K562 (cell line): Measurements from ENCODE around the gene WASF2. TPM values are rescaled to one million over a fixed set of nuclear protein-coding genes. Genes with fewer than 3 reads are reported as not detected.

Source experiments
- ATAC-seq: fragments of 200-7000 bp; cut with Tn5 transposase; 3 replicates; pipeline ENCODE4 v1.9.1; 2020; ENCODE audit warnings: moderate library complexity
- BruUV-seq: library from RNA; stranded (reverse); fragments of 400-500 nt; replicated peaks from 2 replicates; lab custom pipeline; 2021; lab: Mats Ljungman, UMichigan
- CTCF ChIA-PET: fragments of 300-600 bp; formaldehyde crosslinking; extraction: SDS; loops from one replicate; lab custom pipeline; 2021; ENCODE audit warnings: low intra/inter-chr PET ratio; lab: Yijun Ruan, JAX
- POLR2A ChIA-PET: fragments of 300-600, 350-650 bp; sonication (Branson Sonifier 250); formaldehyde crosslinking; extraction: SDS; loops from one replicate; lab custom pipeline; 2021; ENCODE audit warnings: antibody characterized with exemption, inconsistent platforms; lab: Yijun Ruan, JAX
- DNase-seq, 4 experiments: peaks; one replicate each; pipeline versions ENCODE4 v3.0.0 to v3.0.0-alpha.2; 2011 to 2018; ENCODE audit warnings: low spot score in 3 of 4, mixed read lengths in 3 of 4; ENCODE audit errors: extremely low read depth in 1 of 4
- FAIRE-seq: peaks from 2 replicates; lab custom pipeline; 2011; peaks lifted over from hg19 to GRCh38; lab: Jason Lieb, UNC
- H2AFZ ChIP-seq: 2 replicates; pipeline ENCODE4 v1.6.0; 2011; ENCODE audit warnings: low read depth, low read length, control low read depth, inconsistent platforms
- H3K27ac ChIP-seq: fragments of 200-600 bp; 3 replicates; pipeline ENCODE4 v1.8.0; 2011; ENCODE audit warnings: low read depth, mild to moderate bottlenecking, control low read depth, inconsistent platforms, low read length, moderate library complexity, mixed read lengths; ENCODE audit errors: extremely low read depth
- H3K27me3 ChIP-seq, 2 experiments: fragments of 300-600 bp in 1 of 2; 2 replicates in 1 of 2; 3 replicates in 1 of 2; pipeline versions ENCODE4 v1.6.0 to v1.8.0; 2011; ENCODE audit warnings: inconsistent platforms in 2 of 2, low read length in 2 of 2, mild to moderate bottlenecking in 1 of 2, mixed read lengths in 1 of 2, moderate library complexity in 1 of 2; ENCODE audit not compliant: control insufficient read depth in 2 of 2, insufficient read depth in 2 of 2
- H3K36me3 ChIP-seq: fragments of 300-600 bp; 3 replicates; pipeline ENCODE4 v1.8.0; 2011; ENCODE audit warnings: mild to moderate bottlenecking, low read length, inconsistent platforms; ENCODE audit not compliant: control insufficient read depth, insufficient read depth
- H3K4me1 ChIP-seq, 2 experiments: fragments of 200-600 bp in 1 of 2; replicated peaks in 1 of 2; 2 replicates in 1 of 2; 3 replicates in 1 of 2; pipeline versions ENCODE4 v1.5.1 to v1.8.0; 2011; ENCODE audit warnings: inconsistent platforms in 2 of 2, low read length in 2 of 2, mild to moderate bottlenecking in 1 of 2, mixed read lengths in 1 of 2, moderate library complexity in 1 of 2; ENCODE audit not compliant: control insufficient read depth in 2 of 2, insufficient read depth in 2 of 2
- H3K4me2 ChIP-seq: 2 replicates; pipeline ENCODE4 v1.6.1; 2011; ENCODE audit warnings: low read length, control low read depth, inconsistent platforms, mixed read lengths; ENCODE audit not compliant: insufficient read depth
- H3K4me3 ChIP-seq: fragments of 200-600 bp; sonication (generic), shearing (Covaris generic); 2 replicates; pipeline ENCODE4 v1.5.1; 2016; ENCODE audit warnings: control low read depth, inconsistent platforms
- H3K79me2 ChIP-seq: fragments of 200-600 bp; 3 replicates; pipeline ENCODE4 v1.8.0; 2011; ENCODE audit warnings: low read length, inconsistent platforms; ENCODE audit not compliant: control insufficient read depth, insufficient read depth
- H3K9ac ChIP-seq, 2 experiments: 2 replicates each; pipeline versions ENCODE4 v1.6.0 to v1.6.1; 2011; ENCODE audit warnings: low read depth in 2 of 2, low read length in 2 of 2, control low read depth in 1 of 2, inconsistent platforms in 1 of 2, mild to moderate bottlenecking in 1 of 2, mixed read lengths in 1 of 2; ENCODE audit not compliant: insufficient read depth in 1 of 2
- H3K9me1 ChIP-seq: one replicate; pipeline ENCODE4 v1.6.0; 2011; ENCODE audit warnings: inconsistent platforms, mild to moderate bottlenecking, low read length, moderate library complexity; ENCODE audit not compliant: control insufficient read depth, insufficient read depth
- H3K9me3 ChIP-seq: replicated peaks from 2 replicates; pipeline ENCODE4 v1.5.1; 2011; ENCODE audit warnings: low read depth, low read length, inconsistent platforms; ENCODE audit not compliant: control insufficient read depth, insufficient read depth
- H4K20me1 ChIP-seq: replicated peaks from 2 replicates; pipeline ENCODE4 v1.6.1; 2011; ENCODE audit warnings: low read length, inconsistent platforms, mixed read lengths; ENCODE audit not compliant: control insufficient read depth, insufficient read depth
- ARID3B ChIP-seq: fragments of 250-450 bp; sonication (Bioruptor Pico); IDR thresholded peaks from 2 replicates; pipeline ENCODE4 v1.4.0; 2020; ENCODE audit warnings: borderline replicate concordance
- CBFB ChIP-seq: sonication (generic); formaldehyde crosslinking; IDR thresholded peaks from 2 replicates; pipeline ENCODE4 v1.4.0; 2020; ENCODE audit warnings: mild to moderate bottlenecking, missing genetic modification reagents
- CHAMP1 ChIP-seq: fragments of 450-650 bp; IDR thresholded peaks from 2 replicates; pipeline ENCODE4 v1.6.1; 2016; ENCODE audit warnings: mild to moderate bottlenecking
- ELF2 ChIP-seq: fragments of 250-450 bp; sonication (Bioruptor Pico); IDR thresholded peaks from 2 replicates; pipeline ENCODE4 v1.5.0; 2021; ENCODE audit warnings: mild to moderate bottlenecking
- ELF4 ChIP-seq: fragments of 450-650 bp; formaldehyde crosslinking; IDR thresholded peaks from 2 replicates; pipeline ENCODE4 v1.4.0; 2022; ENCODE audit warnings: missing genetic modification characterization
- POLR3G ChIP-seq: IDR thresholded peaks from 2 replicates; pipeline ENCODE4 v1.6.1; 2011; ENCODE audit not compliant: insufficient read length, insufficient replicate concordance; ENCODE audit errors: extremely low read depth
- RBFOX2 ChIP-seq: fragments of 200-400 bp; formaldehyde crosslinking; IDR thresholded peaks from 2 replicates; pipeline ENCODE4 v1.6.1; 2017; ENCODE audit warnings: low read depth, mild to moderate bottlenecking, low read length, moderate library complexity
- TSC22D4 ChIP-seq: fragments of 450-650 bp; IDR thresholded peaks from 2 replicates; pipeline ENCODE4 v1.6.1; 2016; ENCODE audit warnings: missing genetic modification characterization, missing biosample characterization, control low read depth
- ZBTB9 ChIP-seq: fragments of 450-650 bp; formaldehyde crosslinking; IDR thresholded peaks from 2 replicates; pipeline ENCODE4 v1.4.0; 2020; ENCODE audit warnings: mild to moderate bottlenecking, moderate library complexity
- ZKSCAN1 ChIP-seq: fragments of 150-350 bp; IDR thresholded peaks from 2 replicates; pipeline ENCODE4 v1.6.1; 2016; ENCODE audit warnings: low read depth, low read length
- ZNF134 ChIP-seq: fragments of 250-450 bp; sonication (Bioruptor Pico); conservative IDR thresholded peaks from 2 replicates; pipeline ENCODE4 v1.4.0; 2020
- ZNF277 ChIP-seq: fragments of 250-450 bp; sonication (Bioruptor Pico); IDR thresholded peaks from 2 replicates; pipeline ENCODE4 v1.8.0; 2022; ENCODE audit warnings: inconsistent platforms, mild to moderate bottlenecking, moderate library complexity, borderline replicate concordance
- ZNF395 ChIP-seq: fragments of 200-800 bp; sonication (Bioruptor generic); IDR thresholded peaks from 2 replicates; pipeline ENCODE4 v1.6.1; 2017; ENCODE audit warnings: missing genetic modification characterization, missing compliant biosample characterization
- WGBS: fragments of 100-300 bp; shearing (Covaris generic); methylation state at CpG from one replicate; pipeline ENCODE4 v1.1.6; 2016; ENCODE audit warnings: low coverage, mixed read lengths; ENCODE audit not compliant: insufficient coverage; ENCODE audit errors: missing lambda C conversion rate; 5-methylcytosine and 5-hydroxymethylcytosine counted together
- in situ Hi-C: fragments of 300-500 bp; cut with MboI; formaldehyde crosslinking; loops from 4 replicates; pipeline ENCODE4 v1.15.0; 2018; ENCODE audit warnings: inconsistent platforms, mixed read lengths
- intact Hi-C: fragments of 100-400 bp; cut with micrococcal nuclease; formaldehyde crosslinking; loops from 2 replicates; pipeline ENCODE4 v1.14.2; 2022
- polyA plus RNA-seq, 8 experiments: library from polyadenylated mRNA; depleted of rRNA in 4 of 8; stranded (reverse) in 5 of 8; unstranded in 3 of 8; fragments of >200 nt; fragmentation: Nextera tagmentation in 2 of 8; fragmentation: Illumina TruSeq in 1 of 8; extraction: Ambion mirVana in 2 of 8; extraction: Trizol in 1 of 8; gene quantifications; 2 replicates each; pipeline versions ENCODE4 v1.2.1 to v1.2.3, GENCODE V29; 2011 to 2014; ENCODE audit warnings: inconsistent platforms in 1 of 8, missing spikeins in 1 of 8
- total RNA-seq, 7 experiments: library from RNA; depleted of rRNA in 6 of 7; stranded (reverse); fragments of >200 nt in 6 of 7; fragmentation: Illumina TruSeq in 2 of 7; extraction: Trizol in 2 of 7; gene quantifications; 2 replicates each; pipeline versions ENCODE4 v1.2.1 to v1.2.3, GENCODE V29; 2011 to 2021; ENCODE audit warnings: low replicate concordance in 1 of 7

WASF2 gene
- total and polyA plus RNA-seq, 9 of the 15 experiments (the other 6 are each of a cell fraction or from before 2014, with no cell fraction given): 8.2 to 163 (median 31.2) TPM

- TF ChIP-seq CHAMP1 (no peak), RBFOX2 (0 out of 2 replicates have a peak, but pooled peaks have one; percentile 27), ZNF395 (CRISPR knock-in tag) (0 out of 2 replicates have a peak, but pooled peaks have one; percentile 14), CBFB (CRISPR knock-in tag) (peak; percentile 54; the same call in 1 of the 2 replicates)
- TF ChIP-seq, all 486 proteins: peak for 7
Observed at GRCh38 chr1:27513958-27514357, 24.0 kb upstream of the WASF2 start (continued).

GRCh38 chr1:27513528-27513927 lies 23.6 kb upstream of the WASF2 start:
- no peaks in the 10 kb centered on the region for H4K20me1 ChIP-seq
- TF ChIP-seq ELF4 (CRISPR knock-in tag): no peak
- no peak for TF ChIP-seq ZNF277 (CRISPR knock-in tag)
- TF ChIP-seq ZNF134: no peak
- TF ChIP-seq ZBTB9: no peak
- no peak for TF ChIP-seq ARID3B (CRISPR knock-in tag)
- TF ChIP-seq POLR3G: no peak
- no peak for TF ChIP-seq ZKSCAN1
- no peak for TF ChIP-seq TSC22D4 (tag)
- no peak for TF ChIP-seq ELF2 (CRISPR knock-in tag)

More at GRCh38 chr1:27513528-27513927, 23.6 kb upstream of the WASF2 start:
- in situ Hi-C loops (no loop called here), intact Hi-C loops (no loop called here)
- BruUV-seq: no TSS peak
- Histone ChIP-seq H3K36me3 (no peaks in the 10 kb centered on the region), H3K4me1 (peaks cover 31 to 43% of the 10 kb centered on the region in 2 experiments), H3K9me1 (peaks cover 4% of the 10 kb centered on the region), H3K27ac (peak overlapping the region; percentile 53), H3K4me2 (no peak overlapping the region; the same call in 1 of the 2 replicates), H3K79me2 (no peaks in the 10 kb centered on the region), H3K4me3 (no peak overlapping the region), H2AFZ (peak overlapping the region; percentile 82), H3K9me3 (no peaks in the 10 kb centered on the region), H3K27me3 (no peaks in the 10 kb centered on the region), H3K9ac (peak overlapping the region; percentile 33 to 85; a peak in 2 of 4 replicates)
- WGBS: 41% methylated on average over 5 of the region's 5 CpGs
- FAIRE-seq: peak; percentile 66
- peak in 1 of 4 experiments; percentile 74 for DNase-seq
- CTCF ChIA-PET: no interaction called here
- POLR2A ChIA-PET: interaction anchor here (1.3 to 1.8 kb wide), 4 partner anchors 10 to 23 kb away, joined by 4 to 9 read pairs (median 6); partner anchors contain the start of gene WASF2
- ATAC-seq: peak; percentile 66
